CD4-positive, alpha-beta T cell treated with Interleukin-6 at 100 ng/mL for 8 hours (primary cell): ENCODE results near the gene SRCIN1.

Experiments
- DNase-seq: peaks from one replicate; pipeline ENCODE4 v3.0.0-alpha.2; 2020; ENCODE audit warnings: mixed read lengths, low spot score

Gene SRCIN1

GRCh38 chr17:38617967-38618760 lies 12.4 kb upstream of the SRCIN1 start:
- DNase-seq, result no peak

DNA sequence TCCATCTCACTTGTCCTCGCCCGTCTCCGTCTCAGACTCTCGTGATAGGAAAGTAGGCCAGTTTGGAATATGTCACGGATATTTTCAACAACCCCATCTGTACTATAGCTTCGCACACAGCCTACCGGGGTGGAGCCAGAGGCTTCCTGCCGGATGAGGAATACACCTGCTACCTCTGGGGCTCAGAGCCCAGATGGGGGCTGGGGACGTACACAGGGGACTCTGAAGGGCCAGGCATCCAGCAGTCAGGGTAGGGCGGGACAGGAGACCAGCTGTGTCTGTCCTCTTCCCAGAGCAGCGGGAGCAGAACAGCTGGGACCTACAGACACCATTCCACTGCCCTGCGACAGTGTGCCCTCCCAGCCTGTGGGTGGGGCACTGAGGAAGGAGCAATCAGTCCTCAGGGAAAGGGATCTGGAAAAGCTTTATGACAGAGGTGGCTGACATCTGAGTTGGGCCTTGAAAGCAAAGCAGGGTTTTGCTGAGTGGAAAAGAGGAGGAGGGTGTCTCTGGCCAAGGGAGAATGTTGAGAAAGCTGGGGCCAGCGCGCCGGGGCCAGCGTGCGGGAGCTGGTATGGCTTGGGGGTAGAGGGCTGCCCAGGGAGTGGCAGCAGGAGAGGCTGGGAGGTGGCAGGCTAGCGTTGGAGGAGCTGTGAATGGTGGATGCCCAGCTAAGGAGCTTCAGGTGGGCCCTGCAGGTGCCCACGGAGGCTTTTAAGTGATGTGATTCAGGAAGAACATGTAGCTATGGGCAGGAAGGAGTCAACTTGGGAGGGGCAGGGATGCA lies 11.5 kb upstream of the SRCIN1 start:
- no peak for DNase-seq

DNA sequence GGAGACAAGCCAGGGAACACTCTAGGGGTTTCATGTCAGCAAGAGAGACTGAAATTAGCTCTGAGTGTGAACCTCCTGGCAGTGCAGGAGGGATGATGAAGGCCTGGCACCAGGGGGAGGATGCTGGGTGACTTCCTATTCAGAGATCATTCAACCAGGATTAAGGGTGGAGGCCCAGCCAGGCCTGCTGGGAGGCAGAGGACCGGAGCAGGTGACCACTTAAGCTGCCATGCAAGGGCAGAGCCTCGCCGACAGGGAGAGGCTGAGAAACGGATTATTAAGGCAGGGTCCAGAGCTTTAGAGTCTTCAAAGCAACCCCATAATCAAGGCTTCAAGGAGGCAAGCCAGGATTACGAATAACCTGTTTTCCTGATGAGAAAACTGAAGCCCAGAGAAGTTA lies 10.6 kb upstream of the SRCIN1 start:
- DNase-seq, result no peak

DNA sequence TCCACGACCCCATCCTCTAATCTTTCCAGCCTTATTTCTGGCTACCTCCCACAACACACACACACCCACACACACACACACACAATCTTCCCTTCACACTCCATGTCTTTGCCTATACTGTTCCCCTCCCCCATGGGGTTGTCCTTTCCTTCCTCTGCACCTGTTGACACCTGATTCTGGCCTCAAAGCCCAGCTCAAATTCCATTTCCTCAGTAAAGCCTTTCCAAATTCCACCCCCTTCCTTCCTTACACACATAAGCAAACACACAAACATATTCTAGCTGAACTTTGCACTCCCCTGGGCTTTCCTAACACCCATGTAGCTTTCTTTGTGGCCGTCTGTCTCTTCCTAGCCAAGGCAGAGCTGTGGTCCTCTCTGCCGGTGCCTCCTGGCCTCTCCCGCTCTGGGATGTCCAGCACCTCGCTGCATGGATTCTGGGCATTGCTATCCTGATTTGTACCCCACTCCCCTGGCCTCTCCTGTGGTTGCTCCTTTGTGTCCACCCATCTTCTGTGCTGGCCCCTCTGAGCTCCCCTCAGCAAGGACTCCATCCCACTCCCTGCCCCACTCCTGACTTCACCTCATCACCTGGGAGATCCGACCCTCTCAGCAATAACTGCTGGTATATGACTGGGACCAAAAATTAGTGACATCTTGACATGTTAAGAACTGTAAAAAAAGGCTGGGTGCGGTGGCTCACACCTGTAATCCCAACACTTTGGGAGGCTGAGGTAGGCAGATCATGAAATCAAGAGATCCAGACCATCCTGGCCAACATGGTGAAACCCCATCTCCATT lies 8.4 kb upstream of the SRCIN1 start:
- no peak for DNase-seq

DNA sequence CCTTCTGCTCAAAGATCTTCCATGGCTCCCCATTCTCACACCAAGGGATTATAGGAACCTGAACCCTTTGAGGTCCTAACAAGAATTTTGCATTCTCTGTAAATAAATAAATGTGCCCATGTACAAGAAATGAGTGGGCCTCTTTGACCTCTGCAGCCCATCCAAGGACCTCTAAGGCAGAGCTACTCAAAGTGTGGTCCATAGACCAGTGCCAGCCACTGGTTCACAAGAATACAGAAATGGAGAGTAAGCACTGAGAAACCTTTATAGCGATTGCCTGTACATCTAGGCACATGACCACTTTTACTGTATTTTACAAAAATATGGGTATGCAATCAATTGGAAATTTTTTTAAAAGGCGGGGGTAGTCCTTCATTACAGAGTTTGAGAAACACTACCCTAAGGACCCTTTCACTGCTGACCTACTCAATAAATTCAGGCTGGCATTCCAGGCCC lies 7.8 kb upstream of the SRCIN1 start:
- DNase-seq, result no peak

- DNase-seq, result no peak
These were observed 6.2 kb upstream of the SRCIN1 start for GRCh38 chr17:38611872-38612376.

DNA sequence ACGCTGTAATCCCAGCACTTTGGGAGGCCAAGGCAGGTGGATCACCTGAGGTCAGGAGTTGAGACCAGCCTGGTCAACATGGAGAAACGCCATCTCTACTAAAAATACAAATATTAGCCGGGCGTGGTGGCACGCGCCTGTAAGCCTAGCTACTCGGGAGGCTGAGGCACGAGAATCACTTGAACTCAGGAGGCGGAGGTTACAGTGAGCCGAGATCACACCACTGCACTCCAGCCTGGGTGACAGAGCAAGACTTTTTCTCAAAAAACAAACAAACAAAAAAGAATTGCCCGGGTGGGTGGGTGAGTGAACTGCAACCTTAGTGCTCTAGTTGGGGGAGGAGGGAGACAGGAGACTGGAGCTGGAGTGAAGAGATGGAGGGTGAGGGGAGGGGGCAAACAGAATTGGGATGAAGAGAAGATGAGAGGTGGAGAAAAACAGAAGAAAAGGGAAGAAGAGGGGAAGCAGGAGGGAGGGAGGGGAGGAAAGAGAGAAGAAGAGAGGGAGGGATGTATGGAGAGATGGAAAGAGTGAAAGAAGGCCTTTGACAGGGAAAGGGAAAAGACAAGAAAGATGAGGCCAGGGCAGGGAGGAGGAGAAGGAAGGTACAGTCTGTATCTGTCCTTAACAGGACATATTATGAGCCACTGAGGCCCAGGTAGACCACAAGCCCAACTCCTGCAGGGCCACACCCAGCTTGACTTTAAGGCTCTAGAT lies 5.5 kb upstream of the SRCIN1 start:
- no peak for DNase-seq

DNA sequence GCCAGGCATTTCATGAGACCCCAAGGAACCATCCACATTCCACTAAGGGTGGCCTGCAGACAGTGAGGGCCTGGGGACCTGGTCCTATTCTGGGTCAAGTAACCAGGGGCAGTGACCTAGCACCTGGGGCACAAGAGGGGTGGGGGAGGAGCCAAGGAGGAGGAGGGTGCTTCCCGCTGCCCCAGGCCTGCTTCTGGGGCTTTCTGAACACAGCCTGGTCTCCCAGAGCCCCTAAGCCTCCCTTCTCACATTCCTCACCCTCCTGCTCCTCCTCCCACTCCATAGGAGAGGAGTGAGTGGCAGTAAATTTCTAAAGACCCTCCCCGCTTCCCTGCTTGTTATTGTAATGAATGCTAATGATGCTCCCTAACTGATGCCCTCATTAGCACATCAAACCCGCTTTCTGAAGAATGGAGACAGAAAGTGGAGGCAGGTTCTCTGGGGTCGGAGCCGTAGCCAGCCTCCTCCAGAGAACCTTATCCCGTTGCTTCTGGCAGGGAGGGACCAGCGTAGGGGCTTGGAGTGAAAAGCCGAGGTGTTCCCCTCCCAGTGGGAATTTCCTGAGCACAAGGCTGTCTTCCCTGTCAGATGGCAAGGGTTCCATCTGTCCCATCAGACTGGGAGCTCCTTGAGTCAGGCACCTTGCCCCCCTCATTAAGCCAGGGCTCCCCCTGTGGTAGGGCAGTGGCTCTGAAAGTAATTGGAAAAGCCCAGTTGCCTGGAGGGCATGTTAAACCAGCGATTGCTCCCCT lies 3.7 kb upstream of the SRCIN1 start:
- DNase-seq, result no peak

DNA sequence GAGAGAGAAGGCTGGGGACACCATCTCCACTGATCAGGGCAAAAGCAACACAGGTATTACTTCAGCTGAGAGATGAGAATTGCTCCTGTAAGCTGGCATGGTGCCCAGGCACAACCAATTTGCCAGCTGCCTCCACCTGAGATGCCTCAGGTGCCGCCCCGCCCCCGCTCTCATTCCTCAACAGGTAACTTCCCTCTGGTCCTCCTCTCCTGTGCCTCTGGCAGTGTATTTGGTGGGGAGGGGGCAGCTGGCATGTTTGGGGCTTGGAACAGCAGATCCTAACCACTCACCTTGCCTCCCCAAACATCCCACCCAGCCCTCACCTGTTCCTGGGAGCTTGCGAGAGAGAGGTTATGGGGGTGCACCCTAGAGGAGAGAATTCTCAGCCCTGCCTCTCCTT lies 2.9 kb upstream of the SRCIN1 start:
- no peak for DNase-seq

- no peak for DNase-seq
These were observed 1.2 kb upstream of the SRCIN1 start for GRCh38 chr17:38606646-38607611.

DNA sequence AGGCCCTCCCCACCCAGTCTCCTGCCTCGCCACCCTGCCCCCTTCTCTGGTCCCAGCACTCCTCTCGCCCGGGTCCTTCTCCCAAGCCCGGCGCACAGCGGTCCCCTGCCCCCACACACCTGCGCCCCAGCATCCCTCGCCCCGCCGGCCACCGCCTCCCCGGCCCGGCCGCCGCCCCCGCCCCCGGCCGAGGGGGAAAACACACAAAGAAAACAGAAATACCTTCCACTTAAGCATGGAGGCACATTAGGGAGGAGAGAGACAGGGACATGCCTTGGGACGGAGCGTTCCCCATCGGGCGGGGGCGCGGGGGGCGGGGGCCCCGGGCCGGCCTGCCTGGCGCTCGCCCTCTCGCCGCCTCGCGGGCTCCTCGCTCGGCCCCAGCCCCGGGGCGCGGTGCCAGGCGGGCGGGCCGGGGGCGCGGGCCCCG lies 326 bp downstream of the SRCIN1 start:
- no peak for DNase-seq

GRCh38 chr17:38604479-38605403 lies 1.0 kb downstream of the SRCIN1 start:
- DNase-seq, result no peak

DNA sequence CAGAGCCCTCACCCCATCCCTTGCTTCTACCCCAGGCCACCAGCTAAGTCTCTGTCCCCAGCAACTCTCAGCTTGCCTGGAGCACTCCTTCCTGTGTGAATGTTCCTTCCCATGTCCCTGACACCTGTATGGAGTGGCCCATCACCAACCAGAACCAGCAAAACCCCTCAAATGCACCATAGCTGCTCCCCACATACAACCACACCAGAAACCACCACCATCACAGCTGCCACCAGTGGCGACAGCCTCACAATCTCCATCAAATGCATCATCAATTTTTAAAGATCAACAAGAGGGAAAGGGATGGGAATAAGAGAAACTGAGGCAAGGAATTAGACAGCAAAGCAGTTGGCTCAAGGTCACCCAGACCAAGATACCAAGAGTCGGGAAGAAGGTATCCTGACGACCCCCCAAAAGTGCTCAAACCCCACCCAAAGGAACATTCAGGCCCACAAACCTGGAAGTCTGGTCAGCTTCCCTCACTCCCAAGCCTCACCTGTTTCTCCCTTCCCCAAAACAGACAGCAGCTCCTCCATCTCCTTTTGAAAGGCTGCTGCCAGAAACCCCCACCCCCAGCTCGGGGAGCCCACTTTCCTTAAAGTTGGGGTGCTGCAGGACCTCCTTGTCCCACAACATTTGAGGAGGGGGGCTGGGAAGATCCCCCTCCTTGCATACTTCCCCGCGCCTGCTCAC lies 1.8 kb downstream of the SRCIN1 start:
- no peak for DNase-seq

GRCh38 chr17:38602956-38603785 lies 2.6 kb downstream of the SRCIN1 start:
- DNase-seq, result no peak

DNA sequence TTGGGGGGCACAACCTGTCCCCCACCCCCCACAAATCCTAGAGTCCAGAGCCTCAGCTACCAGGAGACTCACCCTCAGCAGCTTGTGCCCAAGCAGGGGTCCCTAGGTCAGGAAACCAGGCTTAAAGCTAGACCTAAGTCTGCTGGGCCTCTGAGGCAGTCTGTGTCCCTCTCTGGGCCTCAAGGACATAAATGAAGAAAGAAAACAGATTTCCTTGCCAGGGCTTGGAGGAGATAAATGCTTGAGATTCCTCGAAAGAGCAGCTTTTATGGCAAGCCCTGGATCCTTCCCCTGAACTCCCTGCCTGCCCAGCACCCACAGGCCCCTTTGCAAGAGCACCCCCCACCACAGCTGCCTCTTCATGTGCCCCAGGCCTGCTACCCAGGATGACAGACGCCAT lies 3.3 kb downstream of the SRCIN1 start:
- DNase-seq, result no peak

DNA sequence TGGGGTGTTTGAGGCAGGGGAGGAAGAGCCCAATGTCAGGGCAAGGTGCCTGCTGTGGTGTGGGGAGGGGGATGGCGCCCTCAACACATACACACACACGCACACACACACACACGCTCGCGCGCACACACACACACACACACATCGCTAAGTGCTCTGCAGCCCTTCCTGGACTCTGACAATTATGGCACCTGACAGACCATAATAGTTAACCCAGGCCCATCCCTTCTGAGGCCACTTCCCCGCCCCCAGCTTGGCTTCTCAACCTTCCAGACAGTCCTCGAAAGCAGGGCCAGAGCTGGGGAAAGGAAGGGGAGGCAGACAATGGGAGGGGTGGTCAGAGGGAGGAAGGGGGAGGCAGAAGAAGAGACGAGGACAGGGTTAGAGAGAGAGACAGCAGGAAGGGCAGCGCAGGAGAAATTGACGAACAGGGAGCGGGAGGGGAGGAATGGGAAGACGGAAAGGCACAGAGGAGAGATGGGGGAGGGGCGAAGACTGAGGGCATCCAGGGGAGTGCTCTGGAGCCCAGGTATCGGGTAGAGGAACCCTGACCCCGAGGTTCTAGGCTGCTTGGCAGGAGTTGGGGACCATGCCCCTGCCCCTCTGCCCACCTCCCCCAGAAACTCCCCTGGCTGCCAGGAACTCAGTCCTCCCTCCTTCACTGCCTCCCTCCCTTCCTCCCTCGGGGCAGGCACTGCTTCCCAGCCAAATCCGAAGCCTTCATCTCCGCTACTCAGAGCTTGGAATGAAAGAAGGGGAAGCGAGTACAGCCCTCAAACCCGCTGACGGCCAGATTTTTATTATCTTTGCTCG lies 4.0 kb downstream of the SRCIN1 start:
- DNase-seq, result no peak
